Stimulated activated CD8-positive, alpha-beta memory T cell treated with anti-CD3 and anti-CD28 coated beads, Interleukin-4, amount 100 ng/mL, for 48 hours (primary cell): ENCODE data around the gene RHOB.
A peak's percentile ranks its signal among the peaks of the same experiment; 100 is the strongest.

Experiments
- DNase-seq: peaks from one replicate; pipeline ENCODE4 v3.0.0-alpha.2; 2020

The RHOB gene

DNA sequence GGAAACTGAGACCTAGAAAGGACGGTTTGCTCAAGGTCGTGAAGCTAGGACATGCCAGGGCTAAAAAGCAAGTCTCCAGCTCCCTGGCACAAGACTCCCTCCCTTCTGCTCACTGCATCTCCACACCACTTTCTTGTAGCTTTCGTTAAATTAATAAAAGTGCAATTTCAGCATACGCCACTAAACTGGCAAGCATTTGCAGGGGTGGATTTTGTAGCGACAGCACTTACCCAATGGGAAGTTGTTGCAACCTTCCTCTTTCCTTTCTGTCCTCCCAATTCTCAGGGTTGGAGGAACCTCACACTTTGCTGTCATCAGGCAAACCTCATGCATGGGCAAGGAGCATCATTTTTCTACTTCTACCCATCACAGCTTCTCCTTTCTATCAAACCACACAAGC, 7.4 kb upstream of the RHOB start:
- DNase-seq, result no peak

DNA sequence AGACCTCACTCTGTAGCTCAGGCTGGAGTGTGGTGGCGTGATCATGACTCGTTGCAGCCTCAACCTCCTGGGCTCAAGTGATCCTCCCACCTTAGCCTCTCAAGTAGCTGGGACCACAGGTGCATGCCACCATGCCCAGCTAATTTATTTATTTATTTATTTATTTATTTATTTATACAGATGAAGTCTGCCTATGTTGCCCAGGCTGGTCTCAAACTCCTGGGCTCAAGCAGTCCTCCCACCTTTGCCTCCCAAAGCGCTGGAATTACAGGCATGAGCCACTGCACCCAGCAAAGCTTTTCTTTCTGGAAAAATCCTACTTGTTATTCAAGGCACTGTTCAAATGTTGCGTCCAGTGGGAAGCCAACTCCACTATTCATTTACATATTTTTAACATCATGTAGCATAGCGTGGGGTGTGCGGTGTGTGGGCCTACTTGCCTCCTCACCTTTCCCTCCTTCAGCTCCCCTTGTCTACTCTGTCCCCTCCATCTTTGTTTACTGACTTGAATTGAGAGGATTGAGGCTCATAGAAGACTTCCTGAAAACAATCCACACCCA, 6.8 kb upstream of the RHOB start:
- DNase-seq, result no peak

DNA sequence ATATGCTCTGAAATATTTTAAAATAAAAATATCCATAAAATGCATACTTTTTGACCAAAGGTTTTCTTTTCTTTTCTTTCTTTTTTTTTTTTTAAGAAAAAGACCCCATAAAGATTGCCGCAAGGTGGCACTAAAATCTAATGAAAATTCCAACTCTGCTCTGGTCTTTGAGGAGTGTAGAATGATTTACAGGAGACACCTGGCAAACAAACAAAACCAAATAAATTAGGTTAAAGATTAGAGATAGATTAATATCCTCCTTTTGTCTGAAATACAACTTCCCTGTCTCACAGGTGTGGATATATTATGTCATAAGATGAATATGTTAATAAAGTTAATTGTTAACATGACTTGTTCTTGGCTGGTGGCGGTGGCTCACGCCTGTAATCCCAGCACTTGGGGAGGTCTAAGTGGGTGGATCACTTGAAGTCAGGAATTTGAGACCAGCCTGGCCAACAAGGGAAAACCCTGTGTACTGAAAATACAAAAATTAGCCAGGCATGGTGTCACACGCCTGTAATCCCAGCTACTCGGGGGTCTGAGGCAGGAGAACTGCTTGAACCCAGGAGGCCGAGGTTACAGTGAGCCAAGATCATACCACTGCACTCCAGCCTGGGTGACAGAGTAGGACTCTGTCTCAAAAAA, 3.5 kb upstream of the RHOB start:
- DNase-seq, result no peak

DNA sequence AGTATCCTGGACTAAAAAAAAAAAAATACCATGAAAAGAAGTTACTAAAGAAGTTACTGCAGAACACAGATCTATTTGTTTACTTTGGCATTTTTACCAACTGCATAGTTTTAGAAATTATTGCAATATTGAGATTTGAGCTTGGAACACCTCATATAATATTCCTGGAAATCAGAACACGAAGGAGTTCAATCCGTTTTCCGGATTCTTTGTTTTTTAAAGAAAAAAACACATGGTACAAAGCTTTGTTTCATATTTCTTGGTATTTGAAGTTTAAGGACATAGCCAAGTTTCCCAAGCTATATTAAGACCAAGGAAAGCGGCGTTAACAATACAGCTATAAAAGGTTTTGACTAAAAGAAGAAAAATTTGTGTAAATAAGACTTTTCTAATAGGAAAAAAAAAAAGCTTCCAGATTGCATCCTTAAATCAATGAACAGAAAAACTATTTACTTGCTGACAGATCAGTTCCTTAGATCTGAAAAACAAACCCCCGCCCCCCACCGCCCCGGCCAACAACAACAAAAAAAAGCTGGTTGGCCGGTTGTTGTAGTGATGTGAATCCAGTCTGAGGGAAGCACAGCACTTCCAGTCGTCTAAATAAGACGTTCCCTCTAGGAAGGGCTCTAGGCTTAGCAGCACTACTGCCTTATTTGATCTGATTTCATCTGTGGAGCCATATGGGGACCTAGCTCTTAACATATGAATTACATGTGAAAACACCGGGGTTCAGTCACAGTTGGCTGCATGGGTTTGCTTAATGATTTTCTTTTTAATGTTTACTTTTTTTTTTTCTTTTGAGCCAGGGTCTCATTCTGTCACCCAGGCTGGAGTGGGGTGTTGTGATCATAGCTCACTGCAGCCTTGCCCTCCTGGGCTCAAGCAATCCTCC, 2.5 kb upstream of the RHOB start:
- DNase-seq, result no peak

DNA sequence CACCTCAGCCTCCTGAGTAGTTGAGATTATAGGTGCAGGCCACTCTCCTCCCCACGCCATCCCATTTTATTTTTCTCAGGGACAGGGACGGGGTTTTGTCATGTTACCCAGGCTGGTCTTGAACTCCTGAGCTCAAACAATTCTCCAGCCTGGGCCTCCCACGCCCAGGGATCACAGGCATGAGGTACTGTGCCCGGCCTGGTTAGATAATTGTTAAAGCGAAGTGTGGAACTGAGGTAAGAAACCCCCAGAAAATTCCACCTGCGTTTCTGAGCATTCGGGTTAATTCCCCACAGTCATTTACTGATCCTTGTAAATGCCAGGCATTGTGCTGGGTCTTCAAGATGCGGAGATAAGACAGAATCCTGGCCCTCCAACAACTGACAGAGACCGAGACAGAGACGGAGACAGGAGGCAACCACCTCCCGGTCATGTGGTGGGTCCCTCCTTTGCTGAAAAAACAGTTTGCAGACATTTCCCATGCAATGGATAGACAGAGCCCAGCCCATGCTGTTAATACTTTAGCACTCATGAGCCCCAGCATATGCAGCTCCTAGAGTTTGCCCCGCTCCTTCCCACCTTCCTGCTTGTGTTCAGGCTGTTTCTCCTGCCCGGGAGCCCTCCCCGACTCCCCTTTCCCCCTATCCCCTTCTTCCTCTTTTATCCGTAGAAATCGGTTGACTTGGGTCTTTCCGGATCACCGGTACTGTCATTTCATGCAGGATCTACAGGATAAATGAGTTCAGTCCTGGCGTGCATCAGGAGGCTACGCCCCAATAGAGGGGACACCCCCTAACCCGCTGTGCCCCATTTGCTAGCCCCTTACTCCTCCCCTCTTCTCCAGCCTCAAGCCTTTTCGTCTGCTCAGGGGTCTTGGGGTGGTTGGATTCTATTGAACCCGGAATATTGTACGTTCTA, 1.6 kb upstream of the RHOB start:
- DNase-seq, result peak; percentile 20

DNA sequence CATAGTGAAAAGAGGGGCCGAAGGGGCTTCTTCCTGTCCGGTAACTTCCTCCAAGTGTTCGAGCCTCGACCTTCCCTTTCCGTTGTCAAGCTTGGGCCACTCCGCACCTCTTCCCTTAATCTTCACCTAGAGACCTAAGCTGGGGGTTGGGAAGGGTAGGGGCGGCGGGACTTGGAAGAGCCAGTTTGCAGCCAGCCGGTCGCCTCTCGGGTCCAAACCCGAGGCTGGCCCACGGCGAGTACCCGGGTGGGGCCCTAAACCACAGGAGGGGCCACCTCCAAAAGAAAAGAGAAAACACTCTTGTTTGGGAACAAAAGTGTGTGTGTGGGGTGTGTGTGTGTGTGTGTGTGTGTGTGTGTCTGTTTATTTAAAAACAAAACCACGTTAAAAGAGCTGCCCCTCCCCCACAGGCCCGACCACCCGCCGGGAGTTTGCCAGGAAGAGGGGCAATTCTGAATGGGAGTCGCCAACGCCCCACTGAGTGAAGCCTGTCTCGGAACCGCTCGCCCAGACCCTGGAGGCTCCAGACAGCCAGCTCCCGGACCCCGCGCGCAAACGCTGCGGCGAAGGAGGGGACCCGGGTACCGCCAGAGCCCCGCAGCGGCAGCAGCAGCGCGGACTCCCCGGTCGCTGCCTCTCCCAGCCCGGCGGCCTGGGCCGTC, 488 bp upstream of the RHOB start:
- no peak for DNase-seq

DNA sequence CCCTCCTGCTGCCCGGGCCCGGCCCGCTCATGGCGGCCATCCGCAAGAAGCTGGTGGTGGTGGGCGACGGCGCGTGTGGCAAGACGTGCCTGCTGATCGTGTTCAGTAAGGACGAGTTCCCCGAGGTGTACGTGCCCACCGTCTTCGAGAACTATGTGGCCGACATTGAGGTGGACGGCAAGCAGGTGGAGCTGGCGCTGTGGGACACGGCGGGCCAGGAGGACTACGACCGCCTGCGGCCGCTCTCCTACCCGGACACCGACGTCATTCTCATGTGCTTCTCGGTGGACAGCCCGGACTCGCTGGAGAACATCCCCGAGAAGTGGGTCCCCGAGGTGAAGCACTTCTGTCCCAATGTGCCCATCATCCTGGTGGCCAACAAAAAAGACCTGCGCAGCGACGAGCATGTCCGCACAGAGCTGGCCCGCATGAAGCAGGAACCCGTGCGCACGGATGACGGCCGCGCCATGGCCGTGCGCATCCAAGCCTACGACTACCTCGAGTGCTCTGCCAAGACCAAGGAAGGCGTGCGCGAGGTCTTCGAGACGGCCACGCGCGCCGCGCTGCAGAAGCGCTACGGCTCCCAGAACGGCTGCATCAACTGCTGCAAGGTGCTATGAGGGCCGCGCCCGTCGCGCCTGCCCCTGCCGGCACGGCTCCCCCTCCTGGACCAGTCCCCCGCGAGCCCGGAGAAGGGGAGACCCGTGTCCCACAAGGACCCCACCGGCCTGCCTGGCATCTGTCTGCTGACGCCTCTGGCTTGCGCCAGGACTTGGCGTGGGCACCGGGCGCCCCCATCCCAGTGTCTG, 767 bp downstream of the RHOB start:
- peak; percentile 51 for DNase-seq

DNA sequence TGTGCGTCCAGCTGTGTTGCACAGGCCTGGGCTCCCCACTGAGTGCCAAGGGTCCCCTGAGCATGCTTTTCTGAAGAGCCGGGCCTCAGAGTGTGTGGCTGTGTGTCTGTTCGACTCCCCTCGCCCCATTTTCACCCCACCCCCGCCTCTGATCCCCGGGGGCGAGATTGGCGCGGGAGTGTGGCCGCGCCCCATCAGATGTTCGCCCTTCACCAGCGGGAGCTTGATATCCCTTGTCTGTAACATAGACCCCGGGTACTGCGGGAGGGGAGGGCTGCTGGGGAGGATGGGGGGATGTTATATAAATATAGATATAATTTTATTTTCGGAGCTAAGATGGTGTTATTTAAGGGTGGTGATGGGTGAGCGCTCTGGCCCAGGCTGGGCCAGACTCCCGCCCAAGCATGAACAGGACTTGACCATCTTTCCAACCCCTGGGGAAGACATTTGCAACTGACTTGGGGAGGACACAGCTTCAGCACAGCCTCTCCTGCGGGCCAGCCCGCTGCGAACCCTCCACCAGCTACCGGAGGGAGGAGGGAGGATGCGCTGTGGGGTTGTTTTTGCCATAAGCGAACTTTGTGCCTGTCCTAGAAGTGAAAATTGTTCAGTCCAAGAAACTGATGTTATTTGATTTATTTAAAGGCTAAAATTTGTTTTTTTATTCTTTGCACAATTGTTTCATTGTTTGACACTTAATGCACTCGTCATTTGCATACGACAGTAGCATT, 1.5 kb downstream of the RHOB start:
- no peak for DNase-seq

DNA sequence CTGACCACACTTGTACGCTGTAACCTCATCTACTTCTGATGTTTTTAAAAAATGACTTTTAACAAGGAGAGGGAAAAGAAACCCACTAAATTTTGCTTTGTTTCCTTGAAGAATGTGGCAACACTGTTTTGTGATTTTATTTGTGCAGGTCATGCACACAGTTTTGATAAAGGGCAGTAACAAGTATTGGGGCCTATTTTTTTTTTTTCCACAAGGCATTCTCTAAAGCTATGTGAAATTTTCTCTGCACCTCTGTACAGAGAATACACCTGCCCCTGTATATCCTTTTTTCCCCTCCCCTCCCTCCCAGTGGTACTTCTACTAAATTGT, 2.1 kb downstream of the RHOB start:
- no peak for DNase-seq

DNA sequence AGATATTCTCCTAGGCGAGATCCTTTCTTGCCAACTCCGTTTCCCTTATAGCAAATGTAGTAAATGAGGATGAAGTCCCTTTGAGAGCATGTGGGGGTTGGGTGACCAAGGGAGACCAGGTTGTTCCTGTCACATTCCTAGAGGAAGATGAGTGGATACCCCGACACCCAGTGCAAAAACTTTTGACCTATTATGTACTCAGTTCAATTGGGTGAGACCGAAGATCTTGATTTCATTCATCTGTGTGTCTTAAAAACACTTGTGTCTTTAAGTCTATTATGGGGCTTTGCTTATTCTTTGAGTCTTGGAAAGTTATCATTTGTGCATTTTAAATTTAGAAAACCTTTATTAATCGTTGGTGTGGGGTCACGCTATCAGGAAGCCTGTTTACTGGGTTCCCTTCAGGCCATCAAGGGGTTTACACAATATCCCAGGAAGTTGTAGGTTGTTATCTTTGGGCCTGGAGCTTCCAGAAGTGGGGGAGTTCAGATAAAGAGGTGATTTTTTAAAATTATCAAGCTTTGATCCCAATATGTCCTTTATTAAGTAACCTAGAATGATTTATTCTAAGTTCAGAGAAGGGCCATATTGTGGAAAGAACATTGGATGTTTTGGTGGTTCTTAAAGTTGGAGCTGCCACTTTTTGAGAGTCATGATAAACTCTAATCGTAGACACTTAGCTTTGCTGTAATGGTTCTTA, 2.8 kb downstream of the RHOB start:
- DNase-seq, result no peak

DNA sequence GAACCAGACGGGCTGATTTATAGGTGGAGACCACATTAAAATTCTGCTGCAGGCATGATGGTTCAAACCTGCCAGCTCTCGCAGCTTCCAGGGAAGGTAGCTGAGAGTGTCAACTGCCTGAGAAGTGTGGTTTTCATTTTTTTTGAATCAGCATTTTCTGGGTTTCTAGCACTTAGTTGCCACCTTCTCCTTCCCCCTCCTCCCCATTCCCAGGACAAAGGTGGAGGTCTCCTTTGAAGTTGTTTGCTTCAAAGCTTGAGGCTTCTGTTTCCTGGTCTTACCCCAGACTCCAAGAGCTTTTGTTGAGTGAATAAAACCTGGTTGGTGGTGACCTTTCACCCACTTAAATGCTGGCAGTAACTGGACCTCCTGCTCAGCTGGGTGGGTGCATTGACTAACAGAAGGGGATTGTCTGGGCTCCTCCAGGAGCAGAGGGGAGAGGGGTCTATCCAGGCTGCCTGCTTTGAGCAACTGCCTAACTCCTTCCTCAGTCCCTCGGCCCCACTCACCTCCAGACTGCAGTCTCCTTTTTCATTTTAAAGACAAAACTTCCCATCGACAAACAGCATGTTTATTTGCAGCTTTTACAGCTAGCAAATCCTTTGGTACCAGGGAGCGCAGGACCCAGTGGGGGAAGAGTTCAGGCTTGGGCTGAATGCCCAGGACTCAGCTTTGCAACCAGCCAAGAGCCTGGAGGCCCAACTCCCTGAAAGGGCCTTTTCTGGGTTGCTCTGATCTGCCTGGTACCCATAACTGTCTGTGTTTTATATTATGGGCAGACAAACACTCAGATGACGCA, 3.5 kb downstream of the RHOB start:
- no peak for DNase-seq

DNA sequence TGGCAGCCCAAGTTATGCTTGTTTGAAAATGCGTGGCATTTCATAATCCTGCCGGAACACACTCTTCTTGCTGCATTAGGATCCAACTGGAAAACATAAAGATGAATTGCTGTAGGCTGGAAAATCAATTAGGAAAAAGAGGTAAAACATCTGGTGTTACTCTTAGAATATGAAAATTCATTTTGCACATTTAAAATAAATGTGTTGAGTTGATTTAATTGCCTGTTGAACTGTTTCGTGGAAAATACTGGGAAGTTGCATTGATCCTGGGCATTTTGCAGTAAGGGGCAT, 4.1 kb downstream of the RHOB start:
- no peak for DNase-seq

DNA sequence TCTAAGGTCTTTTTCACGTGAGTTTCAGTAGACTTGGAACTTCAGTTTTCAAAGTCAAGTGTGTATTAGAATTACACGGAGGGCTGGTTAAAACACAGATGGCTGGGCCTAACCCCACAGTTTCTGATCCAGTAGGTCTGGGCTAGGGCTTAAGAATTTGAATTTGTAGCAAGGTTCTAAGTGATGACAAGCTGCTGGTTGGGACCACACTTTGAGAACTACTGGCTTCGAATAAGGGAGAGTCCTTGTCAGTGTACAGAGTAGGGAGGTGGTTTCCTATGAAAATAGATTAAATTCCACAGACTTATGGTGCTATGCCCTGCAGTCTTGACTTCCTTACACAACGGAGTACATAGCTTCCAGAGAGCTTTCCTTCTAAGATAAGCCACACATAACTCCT, 4.5 kb downstream of the RHOB start:
- DNase-seq, result no peak

DNA sequence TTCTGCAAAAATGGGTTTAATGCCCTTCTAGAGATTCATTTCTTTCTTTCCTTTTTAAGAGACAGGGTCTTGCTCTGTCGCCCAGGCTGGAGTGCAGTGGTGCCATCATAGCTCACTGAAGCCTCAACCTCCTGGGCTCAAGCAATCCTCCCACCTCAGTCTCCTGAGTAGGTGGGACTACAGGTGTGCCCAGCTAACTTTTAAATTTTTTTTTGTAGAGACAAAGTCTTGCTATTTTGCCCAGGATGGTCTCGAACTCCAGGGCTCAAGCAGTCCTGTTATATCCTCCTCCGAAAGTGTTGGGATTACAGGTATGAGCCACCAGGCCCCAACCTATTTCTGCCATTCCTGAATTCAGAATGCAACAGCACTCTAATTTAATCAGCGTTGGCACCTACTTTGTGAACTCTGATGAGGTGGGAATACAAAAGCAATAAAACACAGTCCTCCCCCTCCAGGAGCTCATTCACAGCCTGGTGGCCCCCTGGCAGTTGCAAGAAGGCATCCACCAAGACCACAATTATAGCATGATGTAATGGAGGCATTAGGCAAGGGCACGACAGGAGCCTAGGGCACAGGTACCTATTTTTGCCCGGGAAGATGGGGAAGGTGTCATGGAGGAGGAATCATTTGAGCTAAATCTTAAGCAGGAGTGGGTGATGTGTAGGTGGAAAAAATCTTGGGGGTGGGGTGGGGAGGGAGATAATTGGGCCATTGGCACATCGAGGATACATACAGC, 5.1 kb downstream of the RHOB start:
- no peak for DNase-seq

DNA sequence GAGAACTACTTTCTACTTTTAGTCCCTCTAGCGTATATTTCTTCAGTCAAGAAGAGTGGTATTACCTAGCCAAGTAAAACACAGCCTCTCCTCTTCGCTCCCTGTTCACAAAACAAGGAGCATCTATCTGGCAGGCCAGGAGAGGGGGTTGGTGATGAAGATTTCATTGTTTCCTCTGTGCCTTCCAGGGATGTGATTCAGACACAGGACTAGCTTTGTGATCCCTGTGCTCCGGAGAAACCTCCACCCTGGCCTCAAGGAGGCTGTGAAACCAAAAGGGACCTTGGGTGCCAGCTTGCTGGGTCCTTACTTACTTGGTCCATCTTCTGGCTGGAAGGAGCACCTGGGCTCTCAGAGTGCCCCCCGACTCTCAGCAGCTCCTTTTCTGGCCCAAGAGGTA, 5.7 kb downstream of the RHOB start:
- no peak for DNase-seq

DNA sequence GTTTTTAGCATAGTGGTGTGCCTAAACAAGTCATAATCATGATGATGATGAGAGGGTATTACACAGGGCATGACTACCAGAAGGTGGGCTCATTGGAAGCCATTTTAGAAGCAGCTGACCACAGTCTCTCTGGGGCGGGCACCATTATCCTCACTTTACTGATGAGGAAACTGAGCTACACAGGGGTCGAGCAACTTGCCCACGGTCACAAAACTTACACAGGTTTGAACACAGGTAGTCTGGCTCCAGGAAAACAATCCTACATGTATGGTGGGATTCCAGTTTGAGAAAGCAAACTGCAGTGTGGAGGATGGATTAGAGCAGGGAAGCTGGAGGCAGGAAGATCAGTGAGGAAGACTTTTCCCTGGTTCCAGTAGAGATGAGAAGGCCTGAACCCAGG, 6.2 kb downstream of the RHOB start:
- no peak for DNase-seq

DNA sequence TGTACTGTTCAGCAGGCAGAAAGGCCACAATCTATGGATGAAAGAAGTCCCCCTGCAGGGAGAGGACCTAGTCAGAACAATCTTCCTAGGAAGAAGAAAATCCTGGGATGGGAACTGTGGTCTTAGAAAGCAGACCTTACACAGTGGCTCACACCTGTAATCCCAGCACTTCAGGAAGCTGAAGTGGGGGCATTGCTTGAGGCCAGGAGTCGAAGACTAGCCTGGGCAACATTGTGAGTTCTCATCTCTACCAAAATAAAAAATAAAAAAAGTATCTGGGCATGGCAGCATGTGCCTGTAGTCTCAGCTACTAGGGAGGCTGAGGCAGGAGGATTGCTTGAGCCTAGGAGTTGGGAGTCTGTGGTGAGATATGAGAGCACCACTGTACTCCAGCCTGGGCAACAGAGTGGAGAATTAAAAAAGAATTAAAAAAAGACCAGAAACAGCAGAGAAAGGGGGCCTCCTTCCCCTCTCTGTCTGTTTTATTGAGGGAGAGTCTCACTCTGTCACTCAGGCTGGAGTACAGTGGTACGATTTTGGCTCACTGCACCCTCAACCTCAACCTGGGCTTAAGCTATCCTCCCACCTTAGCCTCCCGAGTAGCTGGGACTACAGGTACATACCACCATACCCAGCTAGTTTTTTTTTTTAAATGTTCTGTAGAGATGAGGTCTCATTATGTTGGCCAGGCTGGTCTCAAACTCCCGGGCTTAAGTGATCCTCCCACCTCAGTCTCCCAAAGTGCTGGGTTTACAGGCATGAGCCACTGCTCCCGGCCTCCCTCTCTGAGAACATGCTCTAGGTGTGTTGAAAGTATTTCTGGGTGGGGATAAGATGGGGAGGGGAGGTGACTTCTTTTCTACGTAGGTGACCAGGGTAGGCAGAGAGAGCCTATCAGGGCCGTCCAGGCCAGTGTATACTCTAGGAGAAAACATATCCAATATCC, 7.4 kb downstream of the RHOB start:
- no peak for DNase-seq

DNA sequence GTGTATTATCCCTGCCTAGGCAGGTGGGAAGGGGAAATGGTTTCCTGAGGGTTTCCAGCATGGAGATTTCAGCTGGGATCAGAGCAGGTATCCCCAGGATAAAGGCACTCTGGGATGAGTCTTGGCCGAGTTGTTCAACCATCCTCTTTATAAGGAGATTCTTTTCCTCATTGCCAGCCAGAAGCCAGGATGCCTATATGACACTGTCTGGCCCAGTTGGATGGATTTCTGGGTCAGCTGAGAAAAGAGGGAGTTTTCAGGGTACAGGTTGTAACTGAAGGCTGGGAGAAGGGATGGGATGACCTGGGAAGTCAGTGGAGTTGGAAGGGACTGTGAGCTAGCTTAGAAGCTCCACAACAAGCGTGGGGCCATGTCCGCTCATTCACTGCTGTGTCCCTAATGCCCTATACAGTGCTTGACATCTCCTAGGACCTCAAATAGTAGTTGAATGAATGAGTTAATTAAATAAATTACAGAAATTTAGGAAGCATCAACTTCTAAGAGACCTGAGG, 8.3 kb downstream of the RHOB start:
- no peak for DNase-seq
